DOHH2 (cell line): ENCODE results near the gene TMPRSS13.

Experiments used
- CTCF ChIP-seq: fragments of 200-600 bp; sonication (generic); IDR thresholded peaks from one replicate; pipeline ENCODE4 v1.5.1; 2014; ENCODE audit warnings: antibody characterized with exemption, mild to moderate bottlenecking, low read depth, low read length; ENCODE audit not compliant: poor library complexity, severe bottlenecking
- EZH2phosphoT487 ChIP-seq: fragments of 200-600 bp; sonication (generic); IDR thresholded peaks from 2 replicates; pipeline ENCODE4 v1.6.1; 2017; ENCODE audit warnings: borderline replicate concordance, mild to moderate bottlenecking, antibody characterized with exemption, low read length, moderate library complexity, mixed read lengths

- no peak for TF ChIP-seq CTCF
- TF ChIP-seq EZH2phosphoT487: no peak
Observed at GRCh38 chr11:117875382-117876058, 53.7 kb downstream of the TMPRSS13 start.
